GM21423 (cell line): ENCODE data around the gene HLA-DPA1.

Experiments used
- ATAC-seq: cut with Tn5 transposase; IDR thresholded peaks from one replicate; pipeline ENCODE4 v1.9.1; 2021; ENCODE audit warnings: mild to moderate bottlenecking, moderate library complexity; ENCODE audit not compliant: unreplicated experiment

Gene HLA-DPA1

DNA sequence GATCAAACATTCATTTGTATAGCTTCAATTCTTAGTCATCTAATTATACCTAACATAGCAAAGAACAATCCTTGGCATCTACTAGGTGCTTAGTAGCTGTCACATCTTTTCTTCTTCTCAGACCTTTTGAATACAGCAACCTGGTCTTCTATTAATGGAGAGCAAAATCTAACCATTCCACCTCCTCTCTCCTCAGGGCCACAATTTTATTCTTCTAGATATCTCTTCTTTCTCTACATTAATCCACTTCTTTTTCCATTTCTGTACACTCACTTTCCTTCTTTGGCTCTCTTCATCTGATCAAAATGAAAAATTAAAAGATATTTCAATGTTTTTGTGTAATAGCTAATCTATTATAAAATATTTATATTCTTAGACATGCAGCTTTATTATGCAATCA is 55.0 kb downstream of the HLA-DPA1 start:
- no peak for ATAC-seq

DNA sequence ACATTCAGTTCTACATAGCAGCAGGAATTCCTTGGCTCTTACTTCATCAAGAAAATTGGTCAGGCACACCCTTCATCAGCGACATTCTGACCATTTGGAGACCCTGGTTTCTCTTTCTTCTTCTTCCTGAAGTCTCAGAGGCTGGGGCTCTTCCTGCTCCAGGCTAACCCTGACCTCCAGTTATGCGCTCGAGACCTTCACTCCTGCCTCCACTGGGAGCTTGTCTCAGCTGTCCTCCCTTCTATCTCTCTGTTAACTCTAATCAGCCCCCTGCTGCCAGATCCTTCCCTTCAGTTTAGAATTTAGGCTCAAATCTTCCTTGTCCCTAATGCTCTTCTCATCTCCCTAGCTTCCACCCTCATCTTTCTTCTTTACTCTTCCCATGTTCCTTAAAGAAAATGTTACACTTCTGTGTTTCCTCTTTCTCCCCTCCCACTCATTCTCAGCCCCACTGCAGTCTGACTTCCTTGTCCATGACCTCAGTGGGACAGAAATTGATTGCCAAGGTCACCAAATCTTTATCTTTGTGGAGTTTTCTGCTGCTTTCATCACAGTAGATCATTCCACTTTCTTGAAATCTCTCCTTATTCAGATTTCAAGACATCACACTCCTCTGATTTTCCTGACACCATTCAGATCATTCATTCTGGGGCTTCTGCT is 55.6 kb downstream of the HLA-DPA1 start:
- ATAC-seq, result no peak

DNA sequence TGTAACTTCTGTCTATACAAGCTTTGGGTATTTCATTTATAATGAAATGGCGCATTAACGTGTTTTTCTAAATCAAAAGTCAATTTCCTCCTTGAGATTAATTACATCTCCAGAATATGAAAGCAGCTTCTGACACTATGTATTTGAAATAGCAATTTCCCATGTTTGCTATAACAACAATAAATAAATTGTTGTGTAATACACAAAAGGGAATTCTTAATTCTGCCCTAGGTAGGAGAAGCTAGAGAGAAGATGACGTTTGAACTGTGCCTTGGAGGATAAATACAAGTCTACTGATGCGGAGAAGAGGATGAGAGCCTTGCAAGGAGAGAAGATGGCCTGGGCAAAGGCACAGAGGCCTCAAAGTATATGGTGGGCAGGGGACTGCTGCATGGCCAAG is 56.4 kb downstream of the HLA-DPA1 start:
- no peak for ATAC-seq

DNA sequence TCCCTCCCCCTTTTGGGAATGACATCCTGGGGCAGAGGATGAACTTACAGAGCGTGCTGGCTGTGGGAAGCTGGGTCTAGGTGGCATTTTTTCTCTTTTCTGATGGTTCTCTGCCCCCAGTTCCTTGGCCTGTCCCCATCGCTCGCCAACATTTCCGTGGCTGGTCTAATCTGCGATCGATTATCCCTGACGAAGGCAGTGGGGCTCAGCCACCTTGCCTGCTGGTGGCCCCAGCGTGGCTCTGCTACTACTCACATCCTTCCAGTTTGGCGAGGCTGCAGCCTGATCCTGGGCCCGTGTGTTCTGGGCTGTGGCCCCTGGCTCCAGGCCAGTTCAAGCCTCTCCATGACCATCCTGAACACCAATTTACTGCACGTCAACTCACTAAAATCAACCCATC is 57.7 kb downstream of the HLA-DPA1 start:
- no peak for ATAC-seq

DNA sequence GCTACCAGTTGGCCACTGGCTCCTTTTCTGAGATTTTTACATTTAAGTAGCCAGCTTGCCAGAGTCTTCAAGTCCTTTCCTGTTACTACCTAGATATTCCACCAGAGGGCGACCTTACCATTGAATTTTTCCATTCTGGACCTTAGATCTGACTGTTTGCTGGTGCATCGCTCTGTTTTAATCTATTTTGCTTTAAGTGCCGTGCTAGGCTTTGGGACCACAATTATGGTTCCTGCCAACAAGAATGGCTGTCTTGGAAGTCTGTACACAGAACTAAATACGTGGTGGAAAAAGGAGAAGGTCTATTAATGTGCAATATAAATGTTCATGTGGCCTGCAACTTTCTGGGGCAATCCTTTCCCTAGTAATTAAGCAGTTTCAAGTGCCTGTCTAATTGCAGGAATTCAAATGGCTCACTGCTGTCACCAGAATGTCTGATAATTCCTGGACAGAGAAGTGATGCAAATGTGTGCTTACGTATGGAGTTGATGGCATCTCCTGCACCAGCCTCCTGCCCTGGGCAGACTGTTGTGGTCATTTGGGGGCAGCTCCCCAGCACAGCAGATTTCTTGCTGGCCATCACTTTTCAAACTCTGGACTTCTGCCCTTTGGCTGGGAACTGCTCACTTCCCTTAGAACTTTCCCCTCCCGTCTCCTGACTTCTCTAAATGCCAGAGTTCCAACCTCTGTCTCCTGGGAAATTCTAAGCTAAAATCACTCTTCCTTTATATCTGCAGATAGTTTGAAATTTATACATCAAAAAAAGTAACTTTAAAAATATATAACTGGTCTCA is 58.4 kb downstream of the HLA-DPA1 start:
- peak; percentile 44 for ATAC-seq
